ENCODE data around the gene MTF1.
A peak's percentile ranks its signal among the peaks of the same experiment; 100 is the strongest.
"Not testable (repeated sequence)": the region's sequence is repeated elsewhere in the genome, so short reads cannot be mapped to it uniquely, and the experiment has no call there.

Gene MTF1

DNA sequence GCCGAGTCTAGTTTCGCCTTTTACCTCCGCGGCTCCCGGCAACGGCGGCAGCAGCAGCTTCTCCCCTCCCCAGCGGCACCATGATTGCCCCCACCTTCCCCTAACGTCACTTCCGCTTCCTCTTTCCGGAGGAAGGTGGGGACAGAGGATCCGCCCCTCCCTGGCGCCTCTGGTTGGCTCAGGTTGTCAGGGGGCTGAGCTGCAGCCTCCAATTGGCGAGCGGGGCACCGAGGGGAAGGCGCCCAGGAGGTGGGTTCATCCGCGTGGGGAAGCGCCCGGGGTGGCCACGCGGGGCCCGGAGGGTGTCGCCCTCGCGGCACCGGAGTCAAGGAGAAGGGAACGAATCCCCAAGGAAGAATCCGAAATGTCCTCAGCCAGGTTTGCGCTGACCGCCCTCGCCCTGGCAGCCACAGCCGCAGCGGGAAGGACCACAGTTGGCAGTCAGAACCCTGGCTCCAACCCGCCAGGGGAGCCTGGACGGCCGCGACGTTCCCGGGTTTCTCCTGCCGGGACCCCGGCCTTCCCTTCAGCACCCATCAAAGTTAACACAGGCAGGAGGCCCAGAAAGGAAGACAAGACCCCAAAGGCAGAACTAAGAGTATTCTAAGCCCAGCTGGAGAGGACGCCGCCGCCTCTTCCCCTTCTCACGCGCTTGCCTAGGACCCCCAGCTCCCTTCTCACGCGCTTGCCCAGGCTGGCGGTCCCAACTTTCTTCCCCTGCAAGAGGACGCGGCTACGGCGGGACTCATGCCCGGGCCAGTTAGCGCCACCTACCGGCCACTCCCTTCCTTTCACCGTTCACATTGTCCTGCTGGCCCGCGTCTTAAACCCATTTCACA lies at the start of gene MTF1:
MTF1 (minus strand) TSS at position 86 of the 839 bp plus-strand sequence. CDS start 1,934 bp downstream, outside the sequence.
- TF ChIP-seq, protein P1, sequence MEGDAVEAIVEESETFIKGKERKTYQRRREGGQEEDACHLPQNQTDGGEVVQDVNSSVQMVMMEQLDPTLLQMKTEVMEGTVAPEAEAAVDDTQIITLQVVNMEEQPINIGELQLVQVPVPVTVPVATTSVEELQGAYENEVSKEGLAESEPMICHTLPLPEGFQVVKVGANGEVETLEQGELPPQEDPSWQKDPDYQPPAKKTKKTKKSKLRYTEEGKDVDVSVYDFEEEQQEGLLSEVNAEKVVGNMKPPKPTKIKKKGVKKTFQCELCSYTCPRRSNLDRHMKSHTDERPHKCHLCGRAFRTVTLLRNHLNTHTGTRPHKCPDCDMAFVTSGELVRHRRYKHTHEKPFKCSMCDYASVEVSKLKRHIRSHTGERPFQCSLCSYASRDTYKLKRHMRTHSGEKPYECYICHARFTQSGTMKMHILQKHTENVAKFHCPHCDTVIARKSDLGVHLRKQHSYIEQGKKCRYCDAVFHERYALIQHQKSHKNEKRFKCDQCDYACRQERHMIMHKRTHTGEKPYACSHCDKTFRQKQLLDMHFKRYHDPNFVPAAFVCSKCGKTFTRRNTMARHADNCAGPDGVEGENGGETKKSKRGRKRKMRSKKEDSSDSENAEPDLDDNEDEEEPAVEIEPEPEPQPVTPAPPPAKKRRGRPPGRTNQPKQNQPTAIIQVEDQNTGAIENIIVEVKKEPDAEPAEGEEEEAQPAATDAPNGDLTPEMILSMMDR (IDR thresholded peaks at IDR 0.05; ENCODE audit: insufficient read depth, low read length, poor library complexity, severe bottlenecking): peak; percentile 84
- DNase-seq (ENCODE audit: extremely low read depth, insufficient read length): peak; percentile 92
- Histone ChIP-seq H3K4me3 (replicated peaks; ENCODE audit: low read depth, low read length) (peak within 1 kb of the TSS; percentile 99), H3K36me3 (ENCODE audit: control insufficient read depth, insufficient read depth, low read length) (peaks cover 10% of the 10 kb centered on the region), H3K27me3 (replicated peaks; ENCODE audit: control insufficient read depth, insufficient read depth, low read length) (no peaks in the 10 kb centered on the region)

DNA sequence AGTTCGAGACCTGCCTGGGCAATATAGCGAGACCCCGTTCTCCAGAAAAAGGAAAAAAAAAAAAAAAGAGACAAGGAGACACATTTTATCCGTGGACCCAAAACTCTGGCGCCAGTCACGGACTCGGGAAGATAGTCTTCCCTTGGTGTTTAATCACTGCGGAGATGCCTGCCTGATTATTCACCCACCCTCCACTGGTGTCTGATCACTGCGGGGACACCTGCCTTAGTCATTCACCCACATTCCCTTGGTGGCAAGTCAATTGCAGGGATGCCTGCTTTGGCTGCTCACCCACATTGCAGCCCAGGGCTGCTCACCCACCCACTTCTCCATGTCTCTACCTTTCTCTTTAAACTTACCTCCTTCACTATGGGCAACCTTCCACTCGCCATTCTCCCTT lies 49.1 kb upstream of the MTF1 start:
- H3K27me3 ChIP-seq (replicated peaks; ENCODE audit: control insufficient read depth, insufficient read depth, low read length); DNase-seq (ENCODE audit: extremely low read depth, insufficient read length); H3K4me3 ChIP-seq (replicated peaks; ENCODE audit: low read depth, low read length); H3K36me3 ChIP-seq (ENCODE audit: control insufficient read depth, insufficient read depth, low read length): not testable (repeated sequence)

DNA sequence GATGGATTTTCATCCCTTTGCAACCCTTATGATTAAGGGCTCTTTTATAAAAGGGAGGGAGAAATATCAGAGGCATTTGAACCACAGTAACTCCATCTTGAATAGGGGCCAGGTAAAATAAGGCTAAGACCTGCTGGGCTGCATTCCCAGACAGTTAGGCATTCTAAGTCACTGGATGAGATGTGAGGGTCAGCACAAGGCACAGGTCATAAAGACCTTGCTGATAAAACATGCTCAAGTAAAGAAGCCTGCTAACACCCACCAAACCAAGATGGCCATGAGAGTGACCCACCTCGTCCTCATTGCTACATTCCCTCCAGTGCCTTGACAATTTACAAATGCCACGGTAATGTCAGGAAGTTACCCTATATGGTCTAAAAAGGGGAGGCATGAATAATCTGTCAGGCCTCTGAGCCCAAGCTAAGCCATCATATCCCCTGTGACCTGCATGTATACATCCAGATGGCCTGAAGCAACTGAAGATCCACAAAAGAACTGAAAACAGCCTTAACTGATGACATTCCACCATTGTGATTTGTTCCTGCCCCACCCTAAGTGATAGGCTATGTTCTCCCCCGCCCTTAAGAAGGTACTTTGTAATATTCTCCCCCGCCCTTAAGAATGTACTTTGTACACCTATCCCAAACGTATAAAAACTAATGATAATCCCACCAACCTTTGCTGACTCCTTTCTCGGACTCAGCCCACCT lies 48.2 kb upstream of the MTF1 start:
- H3K36me3 ChIP-seq (ENCODE audit: control insufficient read depth, insufficient read depth, low read length); DNase-seq (ENCODE audit: extremely low read depth, insufficient read length); H3K27me3 ChIP-seq (replicated peaks; ENCODE audit: control insufficient read depth, insufficient read depth, low read length); H3K4me3 ChIP-seq (replicated peaks; ENCODE audit: low read depth, low read length): not testable (repeated sequence)

DNA sequence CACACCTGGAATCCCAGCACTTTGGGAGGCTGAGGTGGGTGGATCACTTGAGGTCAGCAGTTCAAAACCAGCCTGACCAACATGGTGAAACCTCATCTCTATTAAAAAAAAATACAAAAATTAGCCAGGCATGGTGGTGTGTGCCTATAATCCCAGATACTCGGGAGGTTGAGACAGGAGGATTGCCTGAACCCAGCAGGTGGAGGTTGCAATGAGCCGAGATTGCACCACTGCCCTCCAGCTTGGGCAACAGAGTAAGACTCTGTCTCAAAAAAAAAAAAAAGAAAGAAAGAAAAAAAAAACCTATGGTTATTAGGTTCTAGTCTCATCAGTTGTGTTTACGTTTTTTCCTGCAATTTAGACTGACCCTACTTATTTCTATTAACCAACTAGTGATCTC lies 47.2 kb upstream of the MTF1 start:
- not testable (repeated sequence) for DNase-seq (ENCODE audit: extremely low read depth, insufficient read length); H3K4me3 ChIP-seq (replicated peaks; ENCODE audit: low read depth, low read length); H3K27me3 ChIP-seq (replicated peaks; ENCODE audit: control insufficient read depth, insufficient read depth, low read length); H3K36me3 ChIP-seq (ENCODE audit: control insufficient read depth, insufficient read depth, low read length)

DNA sequence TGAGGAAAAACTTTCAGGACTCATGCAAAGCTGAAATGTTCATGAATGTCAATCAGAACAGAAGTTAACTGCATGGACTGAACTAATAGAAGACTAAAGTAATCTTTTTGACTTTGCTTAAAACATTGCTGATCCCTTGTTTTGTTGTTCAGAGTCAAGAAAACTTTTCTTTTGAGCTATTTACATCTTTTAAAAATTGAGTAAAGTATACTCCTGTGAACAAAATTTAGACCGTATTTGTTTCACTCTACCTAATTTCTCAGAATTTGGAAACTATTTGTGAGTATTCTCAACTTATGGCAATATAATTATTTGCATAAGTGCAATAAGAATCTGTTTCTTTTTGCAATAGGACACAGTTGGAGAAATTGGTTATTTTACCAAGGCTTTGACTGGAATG lies 46.3 kb upstream of the MTF1 start:
- TF ChIP-seq, protein P1 (IDR thresholded peaks at IDR 0.05; ENCODE audit: insufficient read depth, low read length, poor library complexity, severe bottlenecking): no peak
- no peak overlapping the region for H3K4me3 ChIP-seq (replicated peaks; ENCODE audit: low read depth, low read length)
- no peaks in the 10 kb centered on the region for H3K36me3 ChIP-seq (ENCODE audit: control insufficient read depth, insufficient read depth, low read length)
- no peak for DNase-seq (ENCODE audit: extremely low read depth, insufficient read length)
- no peaks in the 10 kb centered on the region for H3K27me3 ChIP-seq (replicated peaks; ENCODE audit: control insufficient read depth, insufficient read depth, low read length)

DNA sequence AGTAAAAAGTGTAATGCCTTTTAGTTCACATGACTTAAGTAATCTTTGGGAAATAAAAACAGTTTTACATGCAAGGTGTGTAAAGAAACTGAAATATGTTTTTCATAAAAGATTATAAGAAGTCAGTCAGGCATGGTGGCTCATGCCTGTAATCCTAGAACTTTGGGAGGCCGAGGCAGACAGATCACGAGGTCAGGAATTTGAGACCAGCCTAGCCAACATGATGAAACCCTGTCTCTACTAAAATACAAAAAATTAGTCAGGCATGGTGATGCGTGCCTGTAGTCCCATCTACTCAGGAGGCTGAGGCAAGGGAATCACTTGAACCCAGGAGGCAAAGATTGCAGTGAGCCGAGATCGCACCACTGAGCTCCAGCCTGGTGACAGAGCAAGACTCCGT lies 44.5 kb upstream of the MTF1 start:
- not testable (repeated sequence) for H3K27me3 ChIP-seq (replicated peaks; ENCODE audit: control insufficient read depth, insufficient read depth, low read length); DNase-seq (ENCODE audit: extremely low read depth, insufficient read length); H3K4me3 ChIP-seq (replicated peaks; ENCODE audit: low read depth, low read length); H3K36me3 ChIP-seq (ENCODE audit: control insufficient read depth, insufficient read depth, low read length)

DNA sequence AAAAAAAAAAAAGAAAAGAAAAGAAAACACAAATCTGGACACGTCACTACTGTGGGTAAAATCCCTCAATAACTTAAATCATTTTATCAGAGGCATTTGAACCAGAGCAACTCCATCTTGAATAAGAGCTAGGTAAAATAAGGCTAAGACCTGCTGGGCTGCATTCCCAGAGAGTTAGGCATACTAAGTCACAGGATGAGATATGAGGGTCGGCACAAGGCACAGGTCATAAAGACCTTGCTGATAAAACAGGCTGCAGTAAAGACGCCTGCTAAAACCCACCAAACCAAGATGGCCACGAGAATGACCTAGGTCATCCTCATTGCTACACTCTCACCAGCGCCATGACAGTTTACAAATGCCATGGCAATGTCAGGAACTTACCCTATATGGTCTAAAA lies 43.6 kb upstream of the MTF1 start:
- Histone ChIP-seq H3K36me3 (ENCODE audit: control insufficient read depth, insufficient read depth, low read length) (no peaks in the 10 kb centered on the region), H3K4me3 (replicated peaks; ENCODE audit: low read depth, low read length) (no peak overlapping the region)

More for the DNA sequence above, 43.6 kb upstream of the MTF1 start:
- DNase-seq (ENCODE audit: extremely low read depth, insufficient read length): no peak
- no peaks in the 10 kb centered on the region for H3K27me3 ChIP-seq (replicated peaks; ENCODE audit: control insufficient read depth, insufficient read depth, low read length)
- TF ChIP-seq, protein P1 (IDR thresholded peaks at IDR 0.05; ENCODE audit: insufficient read depth, low read length, poor library complexity, severe bottlenecking): no peak
